Subcutaneous adipose tissue (tissue), 4 donors: Measurements from ENCODE around the gene ZFR. TPM values are rescaled to one million over a fixed set of nuclear protein-coding genes. Genes with fewer than 3 reads are reported as not detected.

ENCODE experiments used
- CTCF ChIP-seq: fragments of 450-650 bp; IDR thresholded peaks from one replicate; pipeline ENCODE4 v1.5.1; 2016; ENCODE audit warnings: low read depth, mild to moderate bottlenecking, control low read depth, antibody characterized with exemption, moderate library complexity
- total RNA-seq, 4 donors: library from RNA; depleted of rRNA; stranded (reverse); fragments of >200 nt; gene quantifications; one replicate each; pipeline ENCODE4 v1.1.0, GENCODE V29; 2016

Gene ZFR
- total RNA-seq, 4 donors from 2014 or later: 64.6 to 142 (median 91.8) TPM

DNA sequence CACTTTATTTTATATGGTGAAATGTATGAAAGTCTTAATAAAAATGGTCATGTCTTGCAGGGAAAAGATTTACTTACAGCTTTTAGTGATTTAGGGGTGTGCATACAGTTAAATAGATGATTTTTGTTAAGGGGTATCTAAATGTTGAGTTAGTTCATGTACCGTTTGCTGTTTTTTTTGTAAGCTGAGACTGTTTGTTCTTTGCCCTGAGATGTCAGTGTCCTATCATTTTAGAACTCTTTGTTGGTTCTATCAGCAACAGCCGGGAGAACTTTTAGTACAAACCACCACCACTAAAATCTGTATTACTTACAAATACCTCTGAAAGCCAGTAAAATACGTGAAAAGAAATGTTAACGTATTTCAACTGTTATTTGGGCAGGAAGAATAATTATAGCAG is 75.5 kb downstream of the ZFR start:
- TF ChIP-seq CTCF: no peak

DNA sequence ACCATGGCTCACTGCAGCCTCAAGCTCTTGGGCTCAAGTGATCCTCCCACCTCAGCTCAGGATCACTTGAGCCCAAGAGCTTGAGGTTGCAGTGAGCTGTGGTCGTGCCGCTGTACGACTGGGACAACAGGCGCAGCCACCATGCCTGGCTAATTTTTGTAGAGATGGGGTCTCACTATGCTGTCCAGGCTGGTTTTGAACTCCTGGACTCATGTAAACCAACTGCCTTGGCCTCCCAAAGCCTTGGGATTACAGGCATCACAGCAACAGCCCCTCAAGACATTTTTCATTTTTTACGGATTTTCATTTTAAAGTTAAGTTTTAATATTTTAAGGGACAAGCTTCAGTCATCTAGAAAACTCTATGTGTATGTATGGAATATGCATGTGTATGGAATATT is 78.9 kb downstream of the ZFR start:
- no peak for TF ChIP-seq CTCF

DNA sequence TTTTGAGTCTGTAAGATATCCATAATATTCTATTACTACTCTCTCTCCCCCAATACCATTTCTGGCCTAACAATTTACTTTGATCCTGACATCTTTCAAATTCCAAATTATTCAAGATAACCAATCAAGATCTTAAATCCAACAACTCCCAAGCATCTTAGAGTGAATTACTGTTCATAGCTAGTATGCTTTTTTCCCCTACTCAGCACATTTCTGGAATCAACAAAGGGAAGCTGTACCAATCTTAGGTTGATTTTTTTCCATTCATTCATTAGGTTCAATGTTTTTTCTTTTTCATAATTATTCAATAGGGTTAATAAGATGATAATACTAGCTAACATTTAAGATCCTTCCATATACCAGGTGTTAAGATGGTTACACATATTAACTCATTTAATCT is 81.5 kb downstream of the ZFR start:
- TF ChIP-seq CTCF: no peak

DNA sequence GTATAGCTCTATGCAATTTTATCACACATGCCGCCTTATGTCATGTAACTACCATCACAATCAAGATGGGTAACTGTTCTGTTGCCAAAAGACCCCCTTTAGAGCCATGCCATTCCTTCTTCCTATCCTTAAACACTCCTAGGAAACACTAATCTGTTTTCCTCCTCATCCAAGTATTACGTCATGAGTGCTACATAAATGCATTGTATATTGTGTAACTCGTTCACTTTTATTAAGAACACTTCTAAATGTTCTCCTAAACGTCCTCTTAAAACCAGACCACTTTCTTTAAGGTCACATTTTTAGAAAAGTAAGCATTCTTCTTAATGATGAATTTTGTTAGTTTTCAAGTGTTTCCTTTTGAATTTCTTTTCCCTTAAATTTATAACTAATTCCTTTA is 82.0 kb downstream of the ZFR start:
- TF ChIP-seq CTCF: no peak

DNA sequence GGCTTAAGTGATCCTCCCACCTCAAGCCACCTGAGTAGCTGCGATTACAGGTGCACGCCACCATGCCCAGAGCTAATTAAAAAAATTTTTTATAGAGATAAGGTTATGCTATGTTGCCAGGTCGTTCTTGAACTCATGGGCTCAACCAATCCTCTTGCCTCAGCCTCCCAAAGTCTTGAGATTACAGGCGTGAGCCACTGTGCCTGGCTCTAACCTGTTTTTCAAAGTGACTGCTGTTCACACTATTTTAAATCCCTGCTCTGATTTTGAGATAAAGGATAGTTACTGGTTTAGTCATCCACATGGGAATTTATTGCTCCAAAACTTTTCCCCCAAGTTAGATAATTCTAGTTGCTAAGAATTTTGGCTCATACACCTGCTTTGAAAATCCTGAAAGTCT is 83.6 kb downstream of the ZFR start:
- TF ChIP-seq CTCF: no peak

DNA sequence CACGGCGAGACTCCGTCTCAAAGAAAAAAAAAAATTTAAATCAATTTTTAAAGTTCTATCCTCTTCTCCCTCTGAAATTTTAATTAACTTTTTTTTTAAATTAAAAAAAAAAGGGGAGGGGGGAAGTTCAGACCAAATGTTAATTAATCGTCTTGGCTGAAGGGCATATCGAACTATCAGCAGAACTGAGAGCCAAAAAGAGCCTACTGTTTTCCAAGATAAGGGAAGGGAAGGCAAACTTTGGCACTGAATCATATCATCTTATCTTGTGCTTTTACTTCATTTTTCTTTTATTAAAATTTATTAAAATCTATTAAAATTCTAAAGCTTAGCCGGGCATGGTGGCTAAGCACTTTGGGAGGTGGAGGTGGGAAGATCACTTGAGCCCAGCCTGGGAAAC is 85.9 kb downstream of the ZFR start:
- no peak for TF ChIP-seq CTCF

- TF ChIP-seq CTCF: no peak
These were observed 86.9 kb downstream of the ZFR start for GRCh38 chr5:32357658-32358057.

DNA sequence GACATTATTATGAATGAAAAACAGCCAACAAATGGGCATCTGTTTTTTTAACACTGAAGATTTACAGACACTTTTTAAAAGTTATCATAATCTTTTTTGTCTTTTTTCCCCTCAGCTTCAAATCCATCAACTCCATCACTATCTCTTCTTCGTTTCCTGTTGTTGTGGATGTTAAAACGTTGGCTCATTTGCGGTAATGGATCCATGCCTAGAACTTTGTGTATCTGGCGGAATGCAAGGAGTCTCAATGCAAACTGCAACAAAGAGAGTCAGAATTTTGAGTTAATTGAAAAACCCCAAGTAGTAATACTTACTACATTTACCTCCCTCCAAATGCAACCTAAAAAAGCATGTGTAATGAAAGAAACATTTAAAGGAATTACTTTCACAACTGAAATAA is 88.9 kb downstream of the ZFR start:
- no peak for TF ChIP-seq CTCF
